Kidney (tissue), 14 donors: ENCODE results near the gene F2RL1. TPM values are rescaled to one million over a fixed set of nuclear protein-coding genes. Genes with fewer than 3 reads are reported as not detected.

Experiments
- DNase-seq, 5 donors: peaks; one replicate each; pipeline ENCODE4 v3.0.0-alpha.2; 2013 to 2020
- FAIRE-seq: peaks from 2 replicates; lab custom pipeline; 2012; peaks lifted over from hg19 to GRCh38; lab: Jason Lieb, UNC
- H3K27ac ChIP-seq, 2 donors: one replicate each; pipeline ENCODE4 v1.7.0; 2013; ENCODE audit warnings: low read depth in 2 of 2, low read length in 2 of 2, inconsistent platforms in 1 of 2
- H3K27me3 ChIP-seq: one replicate; pipeline ENCODE4 v1.7.1; 2013; ENCODE audit warnings: low read length, inconsistent platforms; ENCODE audit not compliant: control insufficient read depth, insufficient read depth
- H3K36me3 ChIP-seq, 3 donors: one replicate each; pipeline versions ENCODE4 v1.7.0 to v1.7.1; 2013; ENCODE audit warnings: low read length in 3 of 3, control low read depth in 1 of 3, inconsistent platforms in 1 of 3; ENCODE audit not compliant: insufficient read depth in 3 of 3, control insufficient read depth in 2 of 3
- H3K4me1 ChIP-seq, 3 donors: one replicate each; pipeline versions ENCODE4 v1.7.0 to v1.7.1; 2013; ENCODE audit warnings: low read length in 3 of 3, inconsistent platforms in 1 of 3, low read depth in 1 of 3; ENCODE audit not compliant: control insufficient read depth in 2 of 3, insufficient read depth in 2 of 3
- H3K4me3 ChIP-seq, 3 donors: one replicate each; pipeline versions ENCODE4 v1.7.0 to v1.8.1; 2013; ENCODE audit warnings: low read length in 3 of 3, control low read depth in 1 of 3, inconsistent platforms in 1 of 3
- H3K9ac ChIP-seq, 3 donors: one replicate each; pipeline versions ENCODE4 v1.7.0 to v1.7.1; 2013; ENCODE audit warnings: low read length in 3 of 3, control low read depth in 1 of 3, inconsistent platforms in 1 of 3
- H3K9me3 ChIP-seq, 3 donors: one replicate each; pipeline versions ENCODE4 v1.7.0 to v1.7.1; 2013; ENCODE audit warnings: low read length in 3 of 3, control low read depth in 1 of 3, inconsistent platforms in 1 of 3; ENCODE audit not compliant: control insufficient read depth in 2 of 3, insufficient read depth in 1 of 3
- CTCF ChIP-seq: IDR thresholded peaks from 3 replicates; pipeline ENCODE4 v1.5.1; 2012; ENCODE audit warnings: mild to moderate bottlenecking, moderate library complexity, borderline replicate concordance; ENCODE audit not compliant: insufficient read depth; ENCODE audit errors: extremely low read depth
- intact Hi-C: fragments of 100-400 bp; cut with DNase I; formaldehyde crosslinking; loops from one replicate; pipeline ENCODE4 v1.11.1; 2022
- polyA plus RNA-seq: library from polyadenylated mRNA; stranded (reverse); fragments of 350-450 nt; fragmentation: Illumina TruSeq; extraction: RNeasy Lipid Tissue Mini Kit (QIAGEN cat#74804); gene quantifications from one replicate; pipeline ENCODE4 v1.2.3, GENCODE V29; 2014; ENCODE audit warnings: low read depth, low replicate concordance; ENCODE audit not compliant: insufficient read depth
- total RNA-seq: library from RNA; stranded (reverse); fragmentation: NEBNext Ultra II Directional; extraction: Animal tissue kit (Norgen Biotek cat#: 25700); gene quantifications from one replicate; pipeline ENCODE4 v1.2.1, GENCODE V29; 2021
- donor health status: control.
- donor health status: control.
- donor health status: control.
- donor health status: control.
- donor health status: control.
- donor health status: DM: yes; HTN: yes; CAD: no.
- donor health status: Normal renal cell carcinoma (clear cell type).

F2RL1 gene
- total and polyA plus RNA-seq, 2 donors from 2014 or later: 24.5 to 51.9 TPM

GRCh38 chr5:76801803-76802195 lies 17.0 kb upstream of the F2RL1 start:
- intact Hi-C loops: no loop called here
- Histone ChIP-seq H3K27me3 (no peaks in the 10 kb centered on the region), H3K4me3 (no peak overlapping the region), H3K9ac (no peak overlapping the region), H3K27ac (no peak overlapping the region), H3K9me3 (no peaks in the 10 kb centered on the region), H3K36me3 (no peaks in the 10 kb centered on the region), H3K4me1 (no peaks in the 10 kb centered on the region)
- no peak for TF ChIP-seq CTCF
- DNase-seq: no peak
- no peak for FAIRE-seq

GRCh38 chr5:76804266-76804665 lies 14.6 kb upstream of the F2RL1 start:
- no peaks in the 10 kb centered on the region for H3K4me1 ChIP-seq
- no peak for TF ChIP-seq CTCF
- no peak overlapping the region for H3K9ac ChIP-seq
- FAIRE-seq (no peak), DNase-seq (no peak)
- intact Hi-C loops: no loop called here
- no peak overlapping the region for H3K4me3 ChIP-seq
- no peaks in the 10 kb centered on the region for H3K27me3 ChIP-seq
- H3K36me3 ChIP-seq: no peaks in the 10 kb centered on the region
- no peaks in the 10 kb centered on the region for H3K9me3 ChIP-seq
- H3K27ac ChIP-seq: no peak overlapping the region

- DNase-seq (no peak), FAIRE-seq (no peak)
- Histone ChIP-seq H3K36me3 (no peaks in the 10 kb centered on the region), H3K9ac (no peak overlapping the region), H3K27ac (no peak overlapping the region), H3K4me1 (no peaks in the 10 kb centered on the region), H3K27me3 (no peaks in the 10 kb centered on the region), H3K9me3 (no peaks in the 10 kb centered on the region), H3K4me3 (no peak overlapping the region)
- intact Hi-C loops: no loop called here
- TF ChIP-seq CTCF: no peak
These were observed 12.9 kb upstream of the F2RL1 start for GRCh38 chr5:76805821-76806505.
